IPS-18c (cell line): Measurements from ENCODE around the gene FAM149B1.
"Not testable (repeated sequence)": the region's sequence is repeated elsewhere in the genome, so short reads cannot be mapped to it uniquely, and the experiment has no call there.

Source experiments
- H3K4me3 ChIP-seq: 2 replicates; pipeline ENCODE4 v1.7.0; 2013; ENCODE audit warnings: low read depth, mild to moderate bottlenecking, low read length, moderate library complexity; ENCODE audit not compliant: insufficient read depth
- H3K9me3 ChIP-seq: one replicate; pipeline ENCODE4 v1.6.1; 2013; ENCODE audit warnings: mild to moderate bottlenecking, low read length, moderate library complexity; ENCODE audit not compliant: control insufficient read depth, insufficient read depth

The FAM149B1 gene

GRCh38 chr10:73167783-73168464 lies at the start of gene FAM149B1, which contains the start of gene ECD:
Gene FAM149B1 (plus strand): TSS chr10:73168119. CDS start chr10:73168340, 221 bp downstream.
Gene ECD (minus strand): TSS chr10:73168008. CDS start chr10:73163937, 4,071 bp downstream.
- H3K4me3 ChIP-seq, result peak within 1 kb of the TSS; percentile 98
- H3K9me3 ChIP-seq, result no peaks in the 10 kb centered on the region

GRCh38 chr10:73119457-73119856 lies 48.5 kb upstream of the FAM149B1 start:
- Histone ChIP-seq H3K9me3 (no peaks in the 10 kb centered on the region), H3K4me3 (no peak overlapping the region)

DNA sequence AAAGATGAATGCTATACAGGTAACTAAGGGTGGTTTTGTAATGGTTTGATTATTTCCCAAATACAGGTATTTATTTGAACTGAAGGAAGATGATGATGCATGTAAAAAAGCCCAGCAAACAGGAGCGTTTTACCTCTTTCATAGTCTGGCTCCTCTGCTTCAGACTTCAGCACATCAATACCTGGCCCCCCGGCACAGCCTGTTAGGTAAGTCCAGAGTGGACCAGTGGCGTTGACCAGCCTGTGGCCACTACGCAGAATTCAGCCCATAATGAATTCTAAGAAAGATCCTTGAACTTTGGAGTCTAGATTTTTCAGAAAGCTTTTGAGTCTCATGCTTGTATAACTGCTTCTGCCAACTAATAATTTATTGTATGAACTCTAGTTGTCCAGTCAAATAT lies 48.0 kb upstream of the FAM149B1 start:
- Histone ChIP-seq H3K4me3 (no peak overlapping the region), H3K9me3 (no peaks in the 10 kb centered on the region)

GRCh38 chr10:73126343-73126742 lies 41.6 kb upstream of the FAM149B1 start:
- no peak overlapping the region for H3K4me3 ChIP-seq
- H3K9me3 ChIP-seq, result no peaks in the 10 kb centered on the region

DNA sequence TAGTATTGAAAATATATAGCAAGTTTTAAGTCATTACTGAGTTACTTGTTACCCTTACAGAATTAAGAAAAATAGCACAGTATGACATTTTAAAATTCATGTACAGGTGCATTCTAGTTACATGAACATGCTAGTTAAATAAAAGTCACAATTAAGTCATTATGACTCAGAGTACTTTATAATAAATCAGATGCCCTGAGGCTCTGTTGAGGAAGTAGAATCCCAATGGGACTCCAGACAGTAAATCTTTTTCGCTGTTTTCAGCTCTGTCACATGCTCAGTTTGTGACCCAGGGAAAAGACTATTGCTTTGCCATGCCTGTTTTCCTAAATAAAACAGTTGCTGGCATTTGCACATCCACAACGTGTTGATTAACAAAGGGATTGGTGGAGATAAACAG lies 36.6 kb upstream of the FAM149B1 start:
- no peaks in the 10 kb centered on the region for H3K9me3 ChIP-seq
- no peak overlapping the region for H3K4me3 ChIP-seq

DNA sequence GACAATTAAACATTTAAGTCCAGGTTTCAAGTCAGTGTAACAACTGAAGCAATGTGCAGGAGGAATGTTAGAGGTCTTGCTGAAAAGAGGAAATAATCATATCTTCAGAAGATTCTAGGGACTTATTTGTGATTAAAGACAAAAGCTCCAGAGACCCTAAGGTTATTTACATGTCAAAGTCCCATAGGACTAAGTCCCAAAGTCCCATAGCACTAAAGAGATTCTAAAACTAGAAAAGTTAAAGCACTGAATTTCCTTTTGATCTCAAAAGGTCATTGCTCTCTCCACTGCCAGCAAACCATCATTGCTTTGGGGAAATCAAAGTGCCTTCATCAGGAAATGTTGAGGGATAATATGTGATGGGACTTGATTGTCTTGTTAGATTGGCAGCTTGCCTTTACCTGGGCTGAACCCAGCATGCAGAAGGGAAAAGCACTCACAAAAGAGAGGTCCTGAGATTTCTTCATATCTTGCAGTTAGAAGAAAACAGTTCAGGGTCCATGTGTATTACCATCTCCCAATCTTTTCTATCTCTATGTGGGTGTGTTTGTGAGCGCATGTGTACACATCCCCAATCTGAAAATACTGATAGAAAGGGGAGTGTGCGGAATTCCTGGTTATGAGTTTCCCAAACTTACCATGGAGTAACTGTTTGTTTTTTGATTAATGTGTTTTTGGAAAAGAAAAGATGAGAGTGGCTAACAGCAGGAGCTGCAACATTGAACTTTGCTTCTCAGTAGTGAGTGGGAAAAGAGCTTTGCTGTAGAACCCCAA lies 35.8 kb upstream of the FAM149B1 start:
- Histone ChIP-seq H3K9me3 (no peaks in the 10 kb centered on the region), H3K4me3 (no peak overlapping the region)

DNA sequence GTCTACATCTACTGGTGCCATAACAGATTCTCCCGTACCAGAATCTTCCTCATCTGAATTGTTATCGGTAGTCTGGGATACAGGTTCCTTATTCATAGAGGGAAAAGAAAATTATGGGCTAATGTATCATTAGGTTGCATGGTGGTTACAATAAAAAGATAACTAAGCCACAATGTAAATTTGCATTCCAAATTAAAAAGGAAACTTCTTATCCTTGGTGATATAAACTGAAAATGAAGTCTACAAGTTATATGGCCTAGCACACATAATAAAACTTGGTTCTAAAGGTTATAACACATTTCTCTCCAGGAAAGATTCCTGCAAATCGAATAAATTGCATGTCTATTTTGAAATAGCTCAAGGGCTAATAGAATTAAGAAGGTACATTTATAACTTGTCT lies 33.2 kb upstream of the FAM149B1 start:
- Histone ChIP-seq H3K9me3 (no peaks in the 10 kb centered on the region), H3K4me3 (no peak overlapping the region)

DNA sequence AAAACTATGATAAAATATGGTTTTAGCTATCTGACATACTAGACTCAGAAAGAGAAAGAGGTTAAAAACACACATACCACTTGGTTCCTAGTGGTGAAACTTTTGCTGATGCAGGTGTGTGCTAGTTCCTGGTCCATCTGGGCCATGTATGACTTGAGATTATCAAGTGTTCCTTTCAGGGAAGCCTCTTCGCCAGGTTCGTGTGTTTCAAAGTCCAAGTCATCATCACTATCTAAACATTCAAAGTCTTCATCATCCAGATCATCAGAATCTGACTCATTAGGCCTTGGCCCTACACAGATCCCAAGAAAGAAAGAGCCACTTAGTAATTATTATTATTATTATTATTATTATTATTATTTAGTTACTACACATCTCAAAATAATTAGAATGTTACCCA lies 31.3 kb upstream of the FAM149B1 start:
- H3K4me3 ChIP-seq, result no peak overlapping the region
- no peaks in the 10 kb centered on the region for H3K9me3 ChIP-seq

GRCh38 chr10:73139251-73139650 lies 28.7 kb upstream of the FAM149B1 start:
- Histone ChIP-seq H3K4me3 (no peak overlapping the region), H3K9me3 (no peaks in the 10 kb centered on the region)

- no peak overlapping the region for H3K4me3 ChIP-seq
- no peaks in the 10 kb centered on the region for H3K9me3 ChIP-seq
Observed at GRCh38 chr10:73141603-73142002, 26.3 kb upstream of the FAM149B1 start.

- not testable (repeated sequence) for H3K9me3 ChIP-seq, H3K4me3 ChIP-seq
Observed at GRCh38 chr10:73150633-73151413, 17.1 kb upstream of the FAM149B1 start.

DNA sequence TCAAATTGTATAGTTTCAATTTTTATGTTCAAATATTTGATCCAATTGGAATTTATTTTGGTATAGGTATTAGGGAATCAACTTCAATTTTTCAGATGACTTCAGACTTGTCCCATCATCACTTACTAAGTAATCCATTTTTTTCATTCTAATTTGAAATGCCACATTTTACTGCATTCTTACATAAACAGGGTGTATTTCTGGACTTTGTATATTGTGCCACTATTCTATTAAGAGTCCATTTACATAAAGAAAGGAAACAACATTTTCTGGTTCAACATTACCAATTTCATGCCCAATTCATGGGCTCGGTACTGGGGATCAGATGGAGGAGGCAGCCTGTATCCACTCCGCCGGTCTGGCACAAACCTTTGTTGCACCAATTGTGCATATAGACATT lies 15.9 kb upstream of the FAM149B1 start:
- Histone ChIP-seq H3K4me3 (no peak overlapping the region), H3K9me3 (no peaks in the 10 kb centered on the region)

- Histone ChIP-seq H3K4me3 (no peak overlapping the region), H3K9me3 (peaks cover 4% of the 10 kb centered on the region)
Observed at GRCh38 chr10:73156054-73156453, 11.9 kb upstream of the FAM149B1 start.

GRCh38 chr10:73159038-73159648 lies 8.8 kb upstream of the FAM149B1 start:
- peaks cover 4% of the 10 kb centered on the region for H3K9me3 ChIP-seq
- no peak overlapping the region for H3K4me3 ChIP-seq

GRCh38 chr10:73161079-73161478 lies 6.8 kb upstream of the FAM149B1 start:
- H3K4me3 ChIP-seq, result no peak overlapping the region
- H3K9me3 ChIP-seq, result peaks cover 4% of the 10 kb centered on the region

- no peak overlapping the region for H3K4me3 ChIP-seq
- H3K9me3 ChIP-seq, result peaks cover 4% of the 10 kb centered on the region
Observed at GRCh38 chr10:73161662-73162061, 6.3 kb upstream of the FAM149B1 start.

DNA sequence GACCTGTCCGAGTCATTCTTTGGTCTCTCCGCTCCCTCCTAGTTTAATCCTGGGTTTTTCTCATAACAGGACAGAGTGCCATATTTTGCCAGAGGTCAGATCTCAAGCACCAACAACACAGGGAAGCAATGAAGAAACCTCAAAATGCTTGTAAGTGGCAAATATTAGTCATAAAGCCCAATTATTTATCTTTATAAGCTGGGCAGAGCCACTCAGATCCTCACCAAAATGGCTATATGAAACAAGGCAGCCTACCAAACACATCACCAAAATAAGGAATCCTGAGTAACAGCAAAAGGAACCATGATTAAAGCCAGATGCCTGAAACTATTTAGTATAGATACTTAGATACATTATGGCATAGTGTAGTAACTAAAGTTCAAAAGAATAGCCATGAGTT lies 4.8 kb upstream of the FAM149B1 start:
- Histone ChIP-seq H3K9me3 (peaks cover 4% of the 10 kb centered on the region), H3K4me3 (no peak overlapping the region)
